C4-2B (cell line): Measurements from ENCODE around the gene MVB12B.

Source experiments
- ZFX ChIP-seq: fragments of 450-650 bp; IDR thresholded peaks from 2 replicates; pipeline ENCODE4 v1.6.1; 2017
- TF ChIP-seq, protein P1 (sequence below): fragments of 450-650 bp; conservative IDR thresholded peaks from 2 replicates; pipeline ENCODE4 v1.5.1; 2017; ENCODE audit warnings: mild to moderate bottlenecking

DNA sequence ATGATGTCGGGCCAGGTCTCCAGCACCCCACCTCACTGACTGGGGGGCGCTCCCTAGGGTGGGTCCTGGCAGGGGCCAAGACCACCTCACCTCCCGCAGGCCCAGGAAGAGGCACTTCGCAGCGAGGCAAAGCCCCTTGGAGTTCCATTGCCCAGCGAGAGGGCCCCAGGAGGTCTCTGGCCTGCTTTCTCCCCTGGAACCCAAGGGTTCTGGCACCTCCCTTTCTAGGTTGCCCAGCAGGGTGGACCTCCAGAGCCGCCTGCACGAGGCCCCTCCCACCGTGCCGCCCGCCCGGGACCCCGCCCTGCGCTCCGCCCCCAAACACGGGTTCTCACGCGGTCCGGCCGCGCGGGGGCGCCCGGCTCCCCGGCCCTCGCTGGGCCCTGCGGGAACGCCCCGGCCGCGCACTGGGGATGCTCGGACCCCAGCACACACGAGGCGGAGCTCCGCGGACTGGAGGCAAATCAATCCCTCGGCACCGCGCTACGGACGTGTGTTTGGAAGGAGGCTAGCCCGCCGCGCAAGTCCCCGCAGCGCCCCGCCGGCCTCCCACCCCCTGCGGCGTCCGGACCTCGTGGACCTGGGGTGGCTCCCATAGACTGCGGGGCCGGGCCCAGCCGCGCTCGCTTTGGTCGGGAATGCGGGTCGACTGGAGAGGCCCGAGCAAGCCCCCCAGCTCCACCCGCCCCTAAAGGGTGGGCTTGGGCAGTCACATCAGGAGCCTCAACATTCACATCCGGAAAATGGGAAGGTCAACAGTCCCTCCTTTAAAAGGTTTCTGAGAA lies 187.6 kb downstream of the MVB12B start:
- TF ChIP-seq, protein P1, sequence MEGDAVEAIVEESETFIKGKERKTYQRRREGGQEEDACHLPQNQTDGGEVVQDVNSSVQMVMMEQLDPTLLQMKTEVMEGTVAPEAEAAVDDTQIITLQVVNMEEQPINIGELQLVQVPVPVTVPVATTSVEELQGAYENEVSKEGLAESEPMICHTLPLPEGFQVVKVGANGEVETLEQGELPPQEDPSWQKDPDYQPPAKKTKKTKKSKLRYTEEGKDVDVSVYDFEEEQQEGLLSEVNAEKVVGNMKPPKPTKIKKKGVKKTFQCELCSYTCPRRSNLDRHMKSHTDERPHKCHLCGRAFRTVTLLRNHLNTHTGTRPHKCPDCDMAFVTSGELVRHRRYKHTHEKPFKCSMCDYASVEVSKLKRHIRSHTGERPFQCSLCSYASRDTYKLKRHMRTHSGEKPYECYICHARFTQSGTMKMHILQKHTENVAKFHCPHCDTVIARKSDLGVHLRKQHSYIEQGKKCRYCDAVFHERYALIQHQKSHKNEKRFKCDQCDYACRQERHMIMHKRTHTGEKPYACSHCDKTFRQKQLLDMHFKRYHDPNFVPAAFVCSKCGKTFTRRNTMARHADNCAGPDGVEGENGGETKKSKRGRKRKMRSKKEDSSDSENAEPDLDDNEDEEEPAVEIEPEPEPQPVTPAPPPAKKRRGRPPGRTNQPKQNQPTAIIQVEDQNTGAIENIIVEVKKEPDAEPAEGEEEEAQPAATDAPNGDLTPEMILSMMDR = no peak; the same call in 1 of the 2 replicates
- TF ChIP-seq ZFX = no peak
